NCI-H1417 (cell line): Measurements from ENCODE around the gene LRRK1.

Experiments
- DNase-seq, 3 experiments: peaks; one replicate each; lab custom pipeline; 2025; lab: John Stamatoyannopoulos, UW

LRRK1 gene, protein sequence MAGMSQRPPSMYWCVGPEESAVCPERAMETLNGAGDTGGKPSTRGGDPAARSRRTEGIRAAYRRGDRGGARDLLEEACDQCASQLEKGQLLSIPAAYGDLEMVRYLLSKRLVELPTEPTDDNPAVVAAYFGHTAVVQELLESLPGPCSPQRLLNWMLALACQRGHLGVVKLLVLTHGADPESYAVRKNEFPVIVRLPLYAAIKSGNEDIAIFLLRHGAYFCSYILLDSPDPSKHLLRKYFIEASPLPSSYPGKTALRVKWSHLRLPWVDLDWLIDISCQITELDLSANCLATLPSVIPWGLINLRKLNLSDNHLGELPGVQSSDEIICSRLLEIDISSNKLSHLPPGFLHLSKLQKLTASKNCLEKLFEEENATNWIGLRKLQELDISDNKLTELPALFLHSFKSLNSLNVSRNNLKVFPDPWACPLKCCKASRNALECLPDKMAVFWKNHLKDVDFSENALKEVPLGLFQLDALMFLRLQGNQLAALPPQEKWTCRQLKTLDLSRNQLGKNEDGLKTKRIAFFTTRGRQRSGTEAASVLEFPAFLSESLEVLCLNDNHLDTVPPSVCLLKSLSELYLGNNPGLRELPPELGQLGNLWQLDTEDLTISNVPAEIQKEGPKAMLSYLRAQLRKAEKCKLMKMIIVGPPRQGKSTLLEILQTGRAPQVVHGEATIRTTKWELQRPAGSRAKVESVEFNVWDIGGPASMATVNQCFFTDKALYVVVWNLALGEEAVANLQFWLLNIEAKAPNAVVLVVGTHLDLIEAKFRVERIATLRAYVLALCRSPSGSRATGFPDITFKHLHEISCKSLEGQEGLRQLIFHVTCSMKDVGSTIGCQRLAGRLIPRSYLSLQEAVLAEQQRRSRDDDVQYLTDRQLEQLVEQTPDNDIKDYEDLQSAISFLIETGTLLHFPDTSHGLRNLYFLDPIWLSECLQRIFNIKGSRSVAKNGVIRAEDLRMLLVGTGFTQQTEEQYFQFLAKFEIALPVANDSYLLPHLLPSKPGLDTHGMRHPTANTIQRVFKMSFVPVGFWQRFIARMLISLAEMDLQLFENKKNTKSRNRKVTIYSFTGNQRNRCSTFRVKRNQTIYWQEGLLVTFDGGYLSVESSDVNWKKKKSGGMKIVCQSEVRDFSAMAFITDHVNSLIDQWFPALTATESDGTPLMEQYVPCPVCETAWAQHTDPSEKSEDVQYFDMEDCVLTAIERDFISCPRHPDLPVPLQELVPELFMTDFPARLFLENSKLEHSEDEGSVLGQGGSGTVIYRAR (N-terminal part only)

GRCh38 chr15:100918690-100919480 lies at the start of gene LRRK1:
LRRK1 (plus strand) TSS chr15:100919357; CDS start chr15:100924633, 5,276 bp downstream.
- peak; percentile 52 to 73 (median 59) for DNase-seq

DNA sequence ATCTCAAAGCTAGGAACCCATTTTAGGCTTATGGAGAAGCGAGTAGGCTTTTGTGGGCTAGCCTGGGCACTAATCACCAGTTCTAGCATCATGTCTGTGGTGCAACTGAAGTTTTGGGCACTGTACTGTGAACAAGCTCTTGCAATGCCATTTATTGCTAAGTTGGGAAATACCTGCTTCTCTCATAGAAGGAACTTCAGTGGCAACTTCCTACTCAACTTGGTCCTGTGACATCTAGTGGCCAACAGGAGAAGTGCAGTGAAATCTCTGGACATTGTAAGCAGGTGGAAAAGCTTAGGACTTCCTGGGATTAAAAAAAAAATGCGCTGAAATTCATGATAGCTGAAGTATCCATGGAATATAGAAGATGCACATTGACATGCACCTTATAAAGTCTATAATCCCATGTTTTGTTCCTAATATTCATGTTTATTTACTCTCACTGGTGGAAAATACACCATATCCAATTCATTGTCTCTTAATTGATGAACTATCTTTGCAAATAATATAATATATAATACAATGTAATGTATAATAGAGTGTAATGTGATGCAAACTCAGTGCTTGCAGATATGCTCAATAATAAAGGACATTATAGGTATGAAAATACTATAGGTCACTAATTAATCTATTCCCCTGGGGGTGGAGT lies 46.0 kb upstream of the LRRK1 start:
- peak; percentile 61 to 90 (median 88) for DNase-seq

DNA sequence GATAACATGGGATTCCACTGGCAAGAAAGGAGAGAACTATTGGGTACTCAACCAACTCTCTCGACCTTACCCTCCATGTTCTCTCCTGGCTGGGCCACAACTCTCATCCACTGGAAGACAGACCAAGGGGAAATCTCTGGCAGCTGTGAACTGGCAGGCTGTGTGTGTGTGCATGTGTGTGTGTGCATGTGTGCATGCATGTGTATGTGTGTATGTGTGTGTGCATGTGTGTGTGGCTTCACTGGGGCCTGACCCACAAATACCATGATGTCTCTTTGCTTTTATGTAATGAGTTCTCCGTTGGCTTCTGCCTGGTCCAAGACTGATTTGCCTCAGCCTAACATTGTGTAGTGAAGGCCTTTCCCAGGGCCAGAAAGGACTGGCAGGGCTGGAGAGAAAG lies 43.7 kb upstream of the LRRK1 start:
- no peak for DNase-seq

- no peak for DNase-seq
Observed at GRCh38 chr15:100875976-100876375, 43.2 kb upstream of the LRRK1 start.

DNA sequence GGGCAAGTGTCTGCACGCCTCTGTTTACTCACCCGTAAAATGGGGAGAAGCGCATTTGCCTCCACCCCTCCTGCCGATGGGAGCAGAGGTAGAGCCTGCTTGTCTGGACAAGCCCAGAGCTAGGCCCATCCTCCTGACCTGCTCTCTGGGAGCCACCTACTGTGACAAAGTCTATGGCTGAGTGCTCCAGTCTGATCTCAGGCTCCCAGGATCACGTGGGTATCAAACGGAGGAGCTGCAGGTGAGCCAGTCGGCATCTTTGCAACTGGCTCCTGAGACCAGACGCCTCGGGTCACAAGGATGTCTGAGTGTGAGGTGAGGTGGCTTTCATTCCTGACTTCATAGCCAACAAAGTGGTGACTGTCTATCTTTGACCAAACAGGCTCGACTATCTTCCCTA lies 41.6 kb upstream of the LRRK1 start:
- peak; percentile 55 to 82 (median 76) for DNase-seq

- DNase-seq, result no peak
Observed at GRCh38 chr15:100878130-100878529, 41.0 kb upstream of the LRRK1 start.

- no peak for DNase-seq
Observed at GRCh38 chr15:100878648-100879047, 40.5 kb upstream of the LRRK1 start.

GRCh38 chr15:100879061-100879463 lies 40.1 kb upstream of the LRRK1 start:
- DNase-seq, result peak in 1 of 3 experiments; percentile 59

- peak in 2 of 3 experiments; percentile 34 to 59 for DNase-seq
Observed at GRCh38 chr15:100879464-100880138, 39.6 kb upstream of the LRRK1 start, which contains the start of gene ALDH1A3. ALDH1A3 (plus strand) TSS chr15:100879831; CDS start chr15:100879908, 77 bp downstream.

DNA sequence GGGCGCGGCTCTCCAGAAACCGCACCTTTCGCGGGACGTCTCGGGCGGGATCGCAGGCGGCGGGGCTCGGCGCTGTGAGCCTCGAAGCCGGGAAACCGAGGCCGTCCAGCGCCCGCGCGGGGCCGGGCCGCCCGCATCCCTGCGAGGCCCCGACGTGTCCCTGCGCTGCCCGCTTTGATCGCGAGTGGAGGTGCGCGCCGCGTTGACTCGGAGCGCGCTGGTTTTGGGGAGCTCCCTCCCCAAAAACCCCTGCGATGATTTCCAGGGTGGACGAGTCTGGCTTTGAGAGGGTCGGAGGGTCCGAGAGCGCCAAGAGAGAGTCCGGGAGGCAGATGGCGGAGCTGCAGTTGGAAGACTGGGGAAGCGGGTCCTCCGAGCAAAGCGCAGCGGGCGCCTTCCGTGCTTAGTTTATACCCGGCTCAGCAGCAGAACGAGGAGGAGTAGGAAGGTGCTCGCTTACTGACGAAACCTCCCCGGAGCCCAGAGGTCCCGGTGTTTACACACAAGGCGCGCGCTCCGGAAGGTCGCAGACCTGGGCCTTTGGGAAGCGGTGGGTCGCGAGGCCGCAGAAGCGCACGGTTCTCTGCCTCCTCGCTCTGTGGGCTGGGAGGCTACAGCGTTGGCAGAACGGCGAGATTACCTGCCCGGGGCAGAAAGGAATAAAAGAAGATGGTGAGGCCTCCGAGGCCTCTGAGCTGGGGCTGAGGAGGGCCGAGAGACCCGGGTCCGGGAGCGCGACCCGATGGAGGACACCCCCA lies 38.8 kb upstream of the LRRK1 start:
- DNase-seq, result no peak

GRCh38 chr15:100880897-100881242 lies 38.3 kb upstream of the LRRK1 start:
- DNase-seq, result no peak

- no peak for DNase-seq
Observed at GRCh38 chr15:100881573-100882336, 37.4 kb upstream of the LRRK1 start.

DNA sequence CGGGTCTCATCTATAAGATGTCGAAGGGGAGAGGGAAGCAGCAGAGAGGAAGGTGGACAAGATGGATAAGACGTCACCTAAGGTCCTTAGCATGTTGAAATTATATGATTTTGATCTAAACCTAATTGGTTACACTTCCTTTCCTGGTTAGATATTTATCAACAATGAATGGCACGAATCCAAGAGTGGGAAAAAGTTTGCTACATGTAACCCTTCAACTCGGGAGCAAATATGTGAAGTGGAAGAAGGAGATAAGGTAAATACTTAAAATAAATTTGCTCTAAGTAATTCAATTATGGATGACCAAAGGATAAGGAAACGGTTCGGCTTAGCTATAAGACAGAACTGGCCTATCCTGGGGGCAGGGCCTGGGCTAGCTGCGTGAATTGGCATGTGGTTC lies 34.0 kb upstream of the LRRK1 start:
- DNase-seq, result no peak

- no peak for DNase-seq
Observed at GRCh38 chr15:100885811-100886210, 33.3 kb upstream of the LRRK1 start.

GRCh38 chr15:100887211-100887913 lies 31.8 kb upstream of the LRRK1 start:
- no peak for DNase-seq

DNA sequence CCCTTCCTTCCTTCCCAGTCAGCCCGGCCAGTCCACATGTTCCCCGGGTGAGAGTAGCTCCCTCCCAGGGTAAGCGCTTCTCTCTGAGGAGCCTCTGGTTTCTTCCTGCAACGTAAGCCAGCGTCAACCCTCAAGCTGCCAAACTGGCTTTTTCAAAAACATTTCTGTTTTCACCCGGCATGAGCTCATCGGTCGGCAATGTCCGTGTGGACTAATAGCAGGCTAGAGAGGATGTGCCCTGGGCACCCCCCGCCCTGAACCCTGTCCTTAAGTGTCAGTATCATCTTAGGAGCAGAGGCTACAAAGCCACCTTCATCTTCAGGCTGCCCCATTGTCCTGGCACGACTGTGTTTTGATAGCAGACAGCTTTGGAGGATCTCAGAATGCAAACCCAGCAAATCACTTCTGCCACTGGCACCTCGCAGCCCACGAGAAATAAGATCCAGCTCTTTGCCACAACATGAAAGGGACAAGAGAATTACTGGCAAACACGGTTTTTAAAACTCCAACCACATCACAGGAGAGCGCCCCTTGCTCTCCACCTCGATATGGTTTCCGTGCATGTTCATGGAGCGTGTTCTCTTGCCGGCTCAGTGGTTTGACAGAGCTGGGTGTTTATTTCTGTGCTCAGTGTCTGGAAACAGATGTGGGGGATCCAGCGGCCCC lies 29.6 kb upstream of the LRRK1 start:
- DNase-seq, result no peak

DNA sequence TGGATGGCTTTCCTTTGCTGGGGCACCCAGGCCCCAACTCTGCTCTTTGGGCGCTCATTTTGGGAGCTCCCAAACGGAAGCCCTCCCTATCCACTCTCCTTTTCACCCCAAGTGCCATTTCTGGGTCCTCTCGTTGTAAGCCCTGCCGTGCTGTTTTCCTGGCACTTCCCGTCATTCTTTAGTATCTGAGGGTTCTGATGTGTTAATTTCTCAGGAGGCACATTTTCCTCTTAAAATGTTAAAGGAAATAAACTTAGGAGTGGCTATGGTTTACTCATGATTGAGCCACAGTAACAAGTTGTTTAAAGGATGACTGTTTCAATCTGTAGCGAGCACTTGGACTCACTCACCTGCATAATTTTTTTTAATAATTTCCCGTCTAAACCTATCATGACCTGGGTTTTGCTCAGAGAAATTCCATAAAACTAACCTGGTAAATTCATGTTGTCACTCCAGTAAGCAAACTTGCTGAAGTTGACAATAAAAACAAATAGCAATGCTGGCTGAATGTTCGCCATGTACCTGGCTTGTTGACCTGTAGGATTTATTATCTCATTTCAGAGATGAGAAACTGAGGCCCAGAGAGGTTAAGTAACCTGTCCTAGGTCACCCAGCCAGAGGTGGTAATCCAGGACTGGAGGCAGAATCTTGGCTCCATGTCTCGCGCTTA lies 29.0 kb upstream of the LRRK1 start:
- no peak for DNase-seq
